ENCODE measurements around the gene ATP6V0E1.
"Not testable (repeated sequence)": the region's sequence is repeated elsewhere in the genome, so short reads cannot be mapped to it uniquely, and the experiment has no call there.

ATP6V0E1 gene

DNA sequence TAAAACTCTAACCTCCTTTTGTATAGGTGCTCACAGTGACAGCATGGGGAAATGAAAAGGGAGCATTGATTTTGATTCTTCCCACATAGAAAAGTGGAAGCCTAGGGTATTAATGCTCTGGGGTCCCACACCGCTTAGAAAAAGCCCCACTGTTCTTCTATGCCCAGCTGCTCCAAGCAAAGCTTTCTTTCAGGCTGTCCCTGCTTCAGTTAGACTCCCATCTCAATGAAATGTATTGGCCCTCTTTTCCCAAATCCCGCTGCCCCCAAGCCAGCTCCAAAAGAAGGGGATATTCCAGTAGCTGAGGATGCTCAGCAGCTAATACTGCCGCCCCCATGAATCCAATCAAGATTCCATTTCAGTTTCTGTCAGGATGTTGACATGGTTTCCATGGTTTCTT is 55.6 kb downstream of the ATP6V0E1 start:
- no peak for DNase-seq (ENCODE audit: low read depth)

DNA sequence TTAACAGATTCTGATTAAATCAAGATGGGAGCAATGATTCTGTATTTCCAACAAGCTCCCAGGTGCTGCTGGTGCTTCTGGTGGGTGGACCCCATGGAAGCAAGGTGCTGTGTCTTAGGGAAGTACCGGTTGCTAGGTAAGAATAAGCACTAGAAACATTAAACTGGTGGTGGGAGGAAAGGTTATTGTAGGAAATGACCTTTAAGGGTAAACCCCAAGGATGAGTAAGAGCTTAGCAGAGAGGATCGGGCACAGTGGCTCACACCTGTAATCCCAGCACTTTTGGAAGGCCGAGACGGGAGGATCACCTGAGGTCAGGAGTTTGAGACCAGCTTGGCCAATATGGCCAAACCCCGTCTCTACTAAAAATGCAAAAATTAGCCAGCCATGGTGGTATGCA is 56.4 kb downstream of the ATP6V0E1 start:
- no peak for DNase-seq (ENCODE audit: low read depth)

DNA sequence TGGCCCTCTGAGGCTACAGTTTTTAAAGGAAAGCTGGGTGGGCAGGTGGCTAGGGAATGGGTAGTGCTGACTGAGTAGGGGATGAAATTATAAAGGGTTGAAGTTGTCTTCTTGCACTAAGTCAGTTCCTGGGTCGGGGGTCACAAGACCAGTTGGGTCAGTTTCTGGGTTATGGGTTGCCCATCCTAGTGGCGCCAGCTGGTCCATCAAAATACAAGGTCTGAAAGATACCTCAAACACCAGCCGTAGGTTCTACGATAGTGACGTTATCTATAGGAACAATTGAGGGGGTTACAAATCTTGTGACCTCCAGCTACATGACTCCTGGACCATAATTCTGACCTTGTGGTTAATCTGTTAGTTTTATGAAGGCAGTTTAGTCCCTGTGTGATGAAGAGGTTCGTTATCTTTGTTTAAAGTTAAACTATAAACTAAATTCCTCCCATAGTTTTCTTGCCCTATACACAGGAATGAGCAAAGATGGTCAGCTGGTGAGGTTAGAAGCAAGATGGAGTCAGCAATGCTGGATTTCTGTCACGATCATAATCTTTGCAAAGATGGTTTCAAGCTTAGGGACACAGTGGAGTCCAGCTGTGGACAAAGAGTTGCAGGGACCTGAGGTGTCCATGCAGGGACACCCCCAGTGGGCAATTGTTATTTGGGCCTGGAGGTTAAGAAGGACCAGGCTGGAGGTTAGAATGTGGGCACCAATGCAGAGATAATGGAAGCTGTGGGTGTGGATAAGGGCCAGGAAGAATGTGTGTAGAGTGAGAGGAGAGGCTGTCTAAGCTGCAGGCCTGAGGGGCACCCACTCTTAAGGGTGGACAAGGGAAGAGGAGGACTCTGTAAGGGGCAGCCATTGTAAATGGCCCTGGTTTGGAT is 58.6 kb downstream of the ATP6V0E1 start:
- peak; percentile 61 for DNase-seq (ENCODE audit: low read depth)

DNA sequence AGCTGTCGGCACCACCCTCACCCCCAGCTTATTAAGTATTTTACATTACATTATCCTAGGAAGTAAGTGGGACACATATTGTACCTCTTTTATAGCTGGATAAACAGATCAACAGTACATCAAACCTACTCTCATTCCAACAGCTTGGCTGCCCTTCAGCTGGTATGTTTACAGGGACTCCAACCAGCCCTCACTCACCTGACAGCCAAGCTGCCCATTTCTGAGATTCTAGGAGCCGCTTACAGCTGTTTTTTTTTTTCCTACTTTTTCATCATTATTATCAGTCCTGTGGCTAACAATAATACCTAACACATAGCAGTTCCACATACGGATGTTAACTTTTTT is 59.2 kb downstream of the ATP6V0E1 start:
- DNase-seq (ENCODE audit: low read depth), result no peak

DNA sequence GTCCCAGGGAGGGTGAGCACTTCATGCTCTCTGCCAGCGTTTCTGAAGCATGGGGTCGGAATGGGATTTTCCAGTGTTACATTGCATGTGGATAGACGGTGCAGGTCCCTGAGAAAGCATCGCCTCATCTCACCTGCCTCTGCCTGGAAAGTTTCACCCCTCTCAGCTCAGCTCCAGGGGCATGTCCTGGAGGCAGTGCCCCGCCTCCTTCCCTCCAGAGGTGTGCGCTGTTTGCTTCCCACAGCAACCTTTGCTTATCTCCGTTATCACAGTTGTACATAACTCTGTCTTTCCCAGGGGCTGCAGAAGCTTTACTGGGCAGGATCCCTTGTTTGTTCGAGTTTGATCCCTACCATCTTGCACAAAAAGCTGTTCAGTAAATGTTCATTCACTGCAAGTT is 61.9 kb downstream of the ATP6V0E1 start:
- no peak for DNase-seq (ENCODE audit: low read depth)

DNA sequence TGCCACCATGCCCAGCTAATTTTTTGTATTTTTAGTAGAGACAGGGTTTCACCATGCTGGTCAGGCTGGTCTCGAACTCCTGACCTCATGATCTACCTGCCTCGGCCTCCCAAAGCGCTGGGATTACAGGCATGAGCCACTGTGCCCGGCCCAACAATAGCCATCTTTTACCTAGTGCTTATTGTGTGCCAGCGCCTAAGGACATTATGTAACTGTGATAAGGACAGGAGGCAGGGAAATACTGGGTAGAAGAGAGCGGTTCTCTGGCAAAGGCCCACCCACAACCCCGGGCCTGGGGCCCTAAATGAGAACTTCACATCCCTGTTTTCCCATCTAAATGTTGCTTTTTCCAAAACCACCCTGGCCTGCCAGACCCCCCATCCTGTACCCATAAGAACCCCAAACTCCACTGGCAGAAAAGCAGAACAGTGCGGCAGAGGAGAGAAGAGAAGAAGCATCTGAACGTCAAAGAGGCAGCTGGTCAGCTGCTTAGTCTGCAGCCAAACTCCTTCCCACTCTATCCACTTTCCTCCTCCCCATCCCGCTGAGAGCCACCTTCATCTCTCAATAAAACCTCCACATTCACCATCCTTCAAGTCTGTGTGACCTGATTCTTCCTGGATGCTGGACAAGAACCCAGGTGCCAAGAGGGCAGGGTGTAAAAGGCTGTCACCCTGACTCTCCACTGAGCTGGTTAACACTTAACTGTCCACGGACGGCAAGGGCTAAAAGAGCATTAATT is 63.7 kb downstream of the ATP6V0E1 start:
- DNase-seq (ENCODE audit: low read depth), result not testable (repeated sequence)

DNA sequence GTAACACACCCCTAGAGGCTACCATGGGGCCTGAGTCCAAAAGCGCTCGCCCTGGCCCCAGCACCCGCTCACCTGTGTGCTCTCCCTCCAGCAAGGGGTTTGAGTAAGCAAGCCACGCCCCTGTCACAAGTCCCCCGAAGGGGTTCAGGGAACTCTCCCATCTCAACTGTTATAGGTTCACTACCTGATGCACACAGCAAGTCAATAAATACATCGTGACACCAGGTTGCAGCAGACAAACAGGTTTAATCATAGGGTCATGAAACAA is 64.2 kb downstream of the ATP6V0E1 start:
- no peak for DNase-seq (ENCODE audit: low read depth)

DNA sequence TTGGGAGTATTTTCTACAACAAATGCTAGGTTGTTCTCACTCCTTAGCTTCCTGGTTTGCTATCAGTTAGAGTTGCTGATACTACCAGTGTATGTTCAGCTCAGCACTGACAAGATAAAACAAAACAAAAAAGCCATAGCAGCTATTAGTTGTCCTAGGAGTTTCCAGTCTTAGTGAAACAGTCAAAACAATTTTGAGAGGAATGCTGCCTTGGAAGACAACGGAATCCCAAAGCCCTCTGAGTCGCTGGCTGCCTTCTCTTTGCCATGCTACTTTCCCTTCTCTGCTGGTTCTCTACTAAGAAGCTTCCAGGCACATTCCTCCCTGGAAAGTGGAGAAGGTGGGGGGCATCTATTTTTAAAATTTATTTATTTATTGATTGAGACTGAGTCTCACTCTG is 67.2 kb downstream of the ATP6V0E1 start:
- DNase-seq (ENCODE audit: low read depth), result peak; percentile 75

DNA sequence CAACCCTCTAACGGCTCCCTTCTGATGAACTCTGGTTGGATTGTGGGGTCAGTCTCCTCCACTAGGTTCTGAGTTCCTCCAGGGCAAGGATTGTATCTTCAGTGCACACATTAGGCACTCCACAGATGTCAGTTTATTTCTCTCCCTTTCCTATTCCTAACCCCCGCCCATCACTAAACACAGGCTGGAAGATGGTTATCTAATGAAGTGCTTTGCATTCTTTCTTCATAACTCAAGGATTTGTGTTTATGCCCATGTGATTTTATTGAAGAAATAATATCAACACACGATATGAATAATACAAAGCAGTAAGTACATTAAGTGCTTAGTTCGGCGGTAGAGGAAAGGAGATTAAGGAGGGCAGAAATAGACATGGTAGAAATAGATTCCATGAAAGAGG is 68.2 kb downstream of the ATP6V0E1 start:
- DNase-seq (ENCODE audit: low read depth), result peak; percentile 86

DNA sequence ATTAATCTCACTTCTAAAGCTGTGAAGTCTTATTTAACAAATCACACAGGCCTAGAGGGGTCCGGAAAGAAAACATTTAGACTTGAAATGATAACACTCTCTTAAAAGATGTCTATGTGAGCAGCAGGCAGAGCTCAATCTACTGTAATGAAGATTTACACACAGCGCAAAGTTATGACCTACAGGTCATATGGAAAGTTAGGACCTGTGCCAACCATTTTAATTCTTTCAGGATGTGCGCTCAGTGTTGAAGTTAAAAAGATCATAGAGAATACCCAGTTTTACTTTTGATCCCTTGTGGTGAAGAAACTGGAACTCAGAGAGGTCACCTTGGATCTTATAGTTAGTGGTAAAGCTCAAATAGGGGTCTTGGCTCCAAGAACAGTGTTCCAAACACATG is 69.5 kb downstream of the ATP6V0E1 start:
- no peak for DNase-seq (ENCODE audit: low read depth)

DNA sequence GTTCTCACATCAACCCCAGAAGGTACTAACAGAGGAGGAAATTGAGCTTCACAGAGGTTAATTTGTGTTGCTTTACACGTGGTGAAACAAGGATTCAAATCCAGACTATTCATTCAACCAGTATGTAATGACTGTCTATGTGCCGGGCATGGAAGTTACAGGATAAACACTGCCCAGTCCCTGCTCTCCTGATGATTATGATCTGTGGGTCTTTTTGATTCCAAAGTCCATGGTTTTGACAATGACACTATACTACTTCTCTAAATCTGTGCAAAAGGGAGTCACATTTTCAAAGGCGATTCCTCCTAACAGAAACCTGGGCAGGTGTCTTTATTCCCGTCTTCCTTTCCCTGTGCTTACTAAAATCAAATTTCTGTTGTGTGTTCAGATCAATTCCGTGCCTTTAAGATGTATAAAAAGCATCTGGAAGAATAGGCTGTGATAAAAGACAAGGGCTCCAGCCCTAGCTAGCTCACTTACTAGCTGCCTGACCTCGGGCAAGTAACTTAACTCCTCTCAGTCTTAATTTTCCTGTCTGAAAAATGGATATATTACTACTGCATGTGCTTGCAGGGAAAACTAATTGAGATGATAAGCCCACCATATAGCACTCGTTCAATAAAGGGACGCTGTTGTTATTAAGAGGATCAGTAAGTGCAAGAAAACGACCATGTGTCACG is 71.6 kb downstream of the ATP6V0E1 start:
- DNase-seq (ENCODE audit: low read depth), result no peak

DNA sequence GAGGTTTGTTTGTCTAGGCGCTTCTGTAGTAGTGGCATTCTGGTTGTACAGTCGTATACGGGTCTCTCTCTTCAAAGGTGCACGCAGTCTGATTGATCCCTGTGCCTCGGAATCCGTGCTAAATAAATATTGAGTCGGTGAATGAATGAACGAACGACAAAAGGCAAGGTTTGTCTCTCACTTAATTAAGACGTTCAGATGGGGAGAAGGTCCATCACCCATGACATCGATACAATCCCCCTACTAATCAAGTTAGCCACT is 72.1 kb downstream of the ATP6V0E1 start:
- DNase-seq (ENCODE audit: low read depth), result no peak

DNA sequence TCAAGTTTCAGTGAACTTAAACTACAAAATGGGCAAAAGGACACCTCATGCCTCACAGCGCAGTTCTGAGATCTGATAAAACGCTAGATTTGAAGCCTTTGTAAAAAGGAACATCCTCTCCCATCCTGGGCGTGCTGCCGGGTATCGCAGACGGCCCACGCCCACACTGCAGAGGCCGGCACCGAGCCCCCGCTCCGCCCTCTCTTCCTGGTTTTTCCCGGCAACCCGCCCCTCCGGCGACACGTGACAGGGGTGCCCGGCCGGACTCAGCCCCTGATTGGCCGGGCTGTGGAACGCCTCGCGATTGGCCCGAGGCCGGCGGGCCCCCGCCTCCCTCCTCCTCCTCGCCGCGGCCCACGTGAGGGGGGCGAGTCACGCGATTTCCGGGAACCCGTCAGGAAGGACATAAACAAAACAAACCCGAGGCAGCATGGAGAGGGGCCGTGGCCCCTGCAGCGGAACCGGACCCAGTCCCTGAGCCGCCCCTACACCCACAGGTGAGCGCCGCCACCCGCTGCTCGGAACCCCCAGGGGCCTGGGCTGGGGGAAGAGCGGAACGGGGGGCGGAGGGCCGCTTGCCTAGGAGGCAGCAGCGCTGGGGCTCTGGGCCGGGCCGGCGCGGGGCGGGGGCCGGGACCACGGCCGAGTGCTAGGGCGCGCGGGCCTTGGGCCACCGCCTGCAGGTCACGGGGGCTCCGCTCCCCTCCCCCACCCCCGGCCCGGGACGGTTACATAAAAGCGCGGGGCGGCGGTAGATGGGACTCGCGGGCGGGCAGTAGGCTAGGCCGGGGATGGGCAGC is 72.6 kb downstream of the ATP6V0E1 start, which contains the start of gene CREBRF:
Gene CREBRF, plus strand, starts transcription at position 370 of the 800 bp plus-strand sequence. CDS start 24,424 bp downstream, outside the sequence.
- peak; percentile 97 for DNase-seq (ENCODE audit: low read depth)

DNA sequence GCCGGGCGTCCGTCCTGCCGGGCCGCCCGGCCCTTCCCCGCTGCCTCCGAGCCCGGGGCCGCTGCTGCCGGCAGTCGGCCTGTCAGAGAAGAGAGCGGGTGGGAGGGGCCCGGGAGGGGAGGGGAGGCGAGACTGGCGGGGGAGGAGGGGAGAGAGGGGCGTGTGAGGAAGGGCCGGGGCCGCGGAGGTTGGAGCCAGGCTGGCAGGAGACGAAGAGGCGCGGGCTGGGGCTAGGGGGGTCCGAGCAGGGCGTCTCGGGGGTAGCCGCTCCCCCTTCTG is 73.2 kb downstream of the ATP6V0E1 start:
- no peak for DNase-seq (ENCODE audit: low read depth)

DNA sequence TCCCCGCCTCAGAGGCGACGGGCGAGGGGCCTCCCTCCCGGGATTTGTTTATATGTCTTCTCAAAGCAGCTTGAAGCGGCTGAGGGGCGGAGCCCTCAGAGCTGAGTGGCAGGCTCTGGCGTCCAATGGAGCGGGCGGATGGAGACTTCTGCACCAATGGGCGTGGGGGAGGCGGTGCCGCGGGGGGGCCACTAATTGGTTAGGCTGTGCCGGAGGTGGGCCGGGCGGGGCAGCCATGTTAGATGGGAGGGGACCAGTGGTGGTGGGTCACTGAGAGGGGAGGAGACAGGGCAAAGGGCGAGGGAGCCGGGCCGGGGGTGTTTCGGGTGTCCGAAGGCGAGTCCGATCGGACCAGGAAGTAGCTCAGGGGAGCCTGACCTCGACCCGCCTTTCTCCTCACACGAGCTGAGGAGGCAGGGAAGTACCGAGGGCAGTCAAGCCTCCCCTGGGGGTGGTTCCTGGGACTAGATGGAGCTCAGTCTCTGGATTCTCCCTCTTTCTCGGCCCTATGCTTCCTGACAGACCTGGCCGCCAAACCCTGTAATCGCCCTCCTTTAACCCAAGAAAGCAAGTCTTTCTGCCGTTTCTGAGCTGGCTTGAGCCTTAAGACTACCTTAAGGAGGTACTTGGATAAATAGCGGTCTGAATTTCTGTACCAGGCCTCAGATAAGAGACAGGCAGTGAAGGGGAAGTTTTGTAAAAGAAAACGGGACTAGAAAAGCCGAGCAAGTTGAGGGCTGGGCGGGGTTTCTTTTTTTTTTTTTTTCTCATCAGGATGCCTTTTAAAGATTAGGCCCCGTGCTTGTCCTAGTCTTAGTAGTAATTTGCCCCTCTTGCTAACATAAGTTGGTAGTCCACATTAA is 73.7 kb downstream of the ATP6V0E1 start:
- peak; percentile 97 for DNase-seq (ENCODE audit: low read depth)

DNA sequence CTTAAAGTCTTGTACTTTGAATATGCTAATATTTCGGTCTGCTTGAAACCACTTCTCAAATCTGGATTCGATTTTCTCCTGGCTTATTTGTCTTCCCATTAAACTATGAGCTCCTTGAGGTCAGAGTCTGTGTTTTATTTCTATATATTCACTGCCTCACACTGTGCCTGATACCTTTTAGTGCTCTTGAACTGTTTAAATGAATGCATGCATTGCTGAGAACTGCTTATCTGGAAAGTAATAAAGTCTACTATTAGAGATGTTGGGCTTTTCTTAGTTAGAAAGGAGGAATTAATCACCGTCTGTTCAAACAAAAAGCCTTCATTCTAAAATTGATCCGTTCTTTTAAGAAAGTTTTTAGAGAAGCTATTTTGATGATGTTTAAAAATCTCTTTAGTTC is 78.6 kb downstream of the ATP6V0E1 start:
- no peak for DNase-seq (ENCODE audit: low read depth)

DNA sequence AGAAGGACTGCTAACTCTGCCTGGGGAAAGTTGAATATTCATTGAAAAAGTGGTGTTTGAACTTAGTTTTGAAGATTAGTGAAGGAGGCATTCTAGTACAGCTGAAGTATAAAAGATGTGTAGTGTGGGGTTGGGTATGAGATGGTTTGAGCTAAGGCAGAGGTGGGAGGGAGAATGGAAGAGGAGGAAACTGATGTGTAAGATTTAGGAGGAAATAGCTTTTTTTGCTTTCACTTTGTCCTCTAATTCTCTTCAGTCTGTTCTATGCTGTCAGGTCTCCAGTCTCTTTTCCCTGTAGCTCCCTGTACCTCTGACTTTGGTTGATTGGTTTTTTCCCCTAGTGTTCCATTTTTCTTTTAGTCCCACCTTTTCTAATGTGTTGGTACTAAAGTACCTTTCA is 81.6 kb downstream of the ATP6V0E1 start:
- DNase-seq (ENCODE audit: low read depth), result no peak

DNA sequence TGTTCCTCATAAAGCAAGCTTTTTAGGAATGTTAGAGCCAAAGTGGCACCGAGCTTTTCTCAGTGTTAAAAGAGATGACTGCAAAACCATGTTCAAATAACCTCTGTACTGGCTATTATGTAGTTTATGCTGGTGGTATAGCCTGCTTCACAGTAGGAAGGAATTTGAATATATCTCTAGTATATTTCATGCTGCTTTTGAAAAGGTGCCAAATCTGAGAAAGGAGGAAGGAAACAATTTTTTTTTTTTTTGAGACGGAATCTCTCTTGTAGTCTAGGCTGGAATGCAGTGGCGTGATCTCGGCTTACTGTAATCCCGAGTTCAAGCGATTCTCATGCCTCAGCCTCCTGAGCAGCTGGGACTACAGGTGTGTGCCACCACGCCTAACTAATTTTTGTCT is 86.1 kb downstream of the ATP6V0E1 start:
- no peak for DNase-seq (ENCODE audit: low read depth)

DNA sequence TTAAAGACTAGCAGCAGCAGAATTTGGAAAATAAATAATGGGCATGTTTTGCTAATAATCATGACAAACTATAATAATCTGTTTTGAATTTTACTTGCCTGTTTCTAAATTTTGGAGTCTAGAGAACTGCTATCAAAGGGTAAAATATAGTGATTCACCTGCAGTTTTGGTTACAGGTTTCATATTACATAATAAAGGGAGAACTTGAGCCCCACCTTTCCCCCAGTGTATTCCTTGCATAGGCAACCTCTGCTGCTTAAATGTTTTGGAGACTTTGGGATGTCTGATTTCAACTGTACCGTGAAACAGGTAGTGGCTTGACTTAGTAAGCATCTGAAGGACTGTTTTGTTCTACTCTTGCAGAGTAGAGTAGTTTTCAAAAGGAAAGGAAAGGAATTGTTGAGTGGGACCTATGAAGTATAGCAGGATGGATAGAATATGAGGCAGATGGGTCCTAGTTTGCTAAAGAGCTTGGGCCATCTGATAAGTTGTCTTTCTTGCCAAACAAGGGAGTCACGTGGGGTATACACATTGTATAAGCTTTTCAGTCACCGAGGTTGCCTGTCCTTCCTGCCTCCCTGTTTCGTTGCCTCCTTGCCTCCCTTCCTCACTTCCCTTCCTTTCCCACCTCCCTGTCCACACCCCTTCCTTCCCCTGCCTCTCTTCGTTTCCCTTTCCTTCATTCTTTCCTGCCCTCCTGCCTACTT is 91.7 kb downstream of the ATP6V0E1 start:
- no peak for DNase-seq (ENCODE audit: low read depth)

DNA sequence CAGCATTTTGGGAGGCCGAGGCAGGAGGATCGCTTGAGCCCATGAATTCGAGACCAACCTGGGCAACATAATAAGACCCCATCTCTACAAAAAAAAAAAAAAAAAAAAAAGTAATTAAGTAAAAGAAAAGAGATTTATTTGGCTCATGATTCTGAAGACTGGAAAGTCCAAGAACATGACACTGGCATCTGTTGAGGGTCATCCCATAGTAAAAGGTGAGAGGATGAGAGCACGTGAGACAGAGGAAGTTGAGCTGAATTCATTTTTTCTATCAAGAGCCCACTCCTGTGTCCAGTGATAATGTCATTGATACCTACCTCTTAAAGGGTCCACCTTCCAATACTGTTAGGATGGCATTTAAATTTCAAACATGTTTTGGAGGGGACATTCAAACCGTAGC is 92.4 kb downstream of the ATP6V0E1 start:
- no peak for DNase-seq (ENCODE audit: low read depth)

DNA sequence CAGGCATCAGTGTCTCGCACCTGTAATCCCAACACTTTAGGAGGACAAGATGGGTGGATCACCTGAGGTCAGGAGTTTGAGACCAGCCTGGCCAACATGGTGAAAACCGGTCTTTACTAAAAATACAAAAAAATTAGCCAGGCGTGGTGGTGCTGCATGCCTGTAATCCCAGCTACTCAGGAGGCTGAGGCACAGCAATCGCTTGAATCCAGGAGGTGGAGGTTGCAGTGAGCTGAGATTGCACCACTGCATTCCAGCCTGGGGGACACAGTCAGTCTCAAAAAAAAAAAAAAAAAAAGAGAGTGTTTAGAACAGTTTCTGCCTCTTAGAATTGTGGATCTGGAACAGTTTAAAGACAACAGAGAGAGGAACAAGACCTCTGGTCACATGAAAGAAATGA is 92.9 kb downstream of the ATP6V0E1 start:
- peak; percentile 33 for DNase-seq (ENCODE audit: low read depth)

Data from EH (cell line).